Transverse colon (tissue), 4 donors: ENCODE measurements around the gene TRIP10.

Experiments
- CTCF ChIP-seq, 5 experiments: fragments of 200-600 bp in 3 of 5; fragments of 450-650 bp in 2 of 5; sonication (generic) in 3 of 5; IDR thresholded peaks; 1 replicate in 2 of 5; 2 replicates in 3 of 5; pipeline ENCODE4 v1.5.1; 2016 to 2017; ENCODE audit warnings: antibody characterized with exemption in 5 of 5, inconsistent platforms in 3 of 5, mild to moderate bottlenecking in 2 of 5, moderate library complexity in 1 of 5
- POLR2A ChIP-seq: fragments of 450-650 bp; IDR thresholded peaks from one replicate; pipeline ENCODE4 v1.6.1; 2016; ENCODE audit warnings: antibody characterized with exemption, mild to moderate bottlenecking, moderate library complexity
- POLR2AphosphoS5 ChIP-seq, 3 donors: sonication (generic); formaldehyde crosslinking; IDR thresholded peaks; one replicate each; pipeline ENCODE4 v1.6.1; 2016; ENCODE audit warnings: antibody characterized with exemption in 3 of 3

GRCh38 chr19:6692027-6692426 is 47.5 kb upstream of the TRIP10 start:
- TF ChIP-seq CTCF (IDR thresholded peaks at IDR 0.05) (no peak), POLR2AphosphoS5 (IDR thresholded peaks at IDR 0.05) (no peak), POLR2A (no peak)
